GM19035 (cell line): ENCODE data around the gene GALNTL6.

ENCODE experiments used
- ATAC-seq: cut with Tn5 transposase; IDR thresholded peaks from one replicate; pipeline ENCODE4 v1.9.1; 2021; ENCODE audit not compliant: unreplicated experiment

GALNTL6 gene

GRCh38 chr4:172515266-172515879 lies 702.2 kb downstream of the GALNTL6 start:
- ATAC-seq: no peak

GRCh38 chr4:172517391-172517790 lies 704.2 kb downstream of the GALNTL6 start:
- ATAC-seq: no peak

- no peak for ATAC-seq
Observed at GRCh38 chr4:172521248-172521647, 708.0 kb downstream of the GALNTL6 start.

GRCh38 chr4:172521680-172522079 lies 708.5 kb downstream of the GALNTL6 start:
- ATAC-seq: no peak

- ATAC-seq: no peak
Observed at GRCh38 chr4:172543249-172543648, 730.0 kb downstream of the GALNTL6 start.

GRCh38 chr4:172546782-172547181 lies 733.6 kb downstream of the GALNTL6 start:
- peak; percentile 92 for ATAC-seq

GRCh38 chr4:172547724-172548123 lies 734.5 kb downstream of the GALNTL6 start:
- no peak for ATAC-seq

- no peak for ATAC-seq
Observed at GRCh38 chr4:172553216-172553615, 740.0 kb downstream of the GALNTL6 start.

GRCh38 chr4:172554588-172554987 lies 741.4 kb downstream of the GALNTL6 start:
- ATAC-seq: no peak

- ATAC-seq: no peak
Observed at GRCh38 chr4:172555725-172556124, 742.5 kb downstream of the GALNTL6 start.

- ATAC-seq: no peak
Observed at GRCh38 chr4:172573899-172574298, 760.7 kb downstream of the GALNTL6 start.

GRCh38 chr4:172578712-172579111 lies 765.5 kb downstream of the GALNTL6 start:
- no peak for ATAC-seq

- ATAC-seq: no peak
Observed at GRCh38 chr4:172584816-172585215, 771.6 kb downstream of the GALNTL6 start.

GRCh38 chr4:172596206-172596605 lies 783.0 kb downstream of the GALNTL6 start:
- no peak for ATAC-seq

- ATAC-seq: no peak
Observed at GRCh38 chr4:172599554-172599953, 786.4 kb downstream of the GALNTL6 start.

GRCh38 chr4:172601195-172601594 lies 788.0 kb downstream of the GALNTL6 start:
- no peak for ATAC-seq

GRCh38 chr4:172619218-172619617 lies 806.0 kb downstream of the GALNTL6 start:
- no peak for ATAC-seq

GRCh38 chr4:172619798-172620197 lies 806.6 kb downstream of the GALNTL6 start:
- ATAC-seq: no peak

- ATAC-seq: no peak
Observed at GRCh38 chr4:172628263-172628662, 815.1 kb downstream of the GALNTL6 start.

- no peak for ATAC-seq
Observed at GRCh38 chr4:172630280-172630679, 817.1 kb downstream of the GALNTL6 start.

GRCh38 chr4:172631832-172632231 lies 818.6 kb downstream of the GALNTL6 start:
- ATAC-seq: no peak

- ATAC-seq: no peak
Observed at GRCh38 chr4:172648471-172648870, 835.3 kb downstream of the GALNTL6 start.

- ATAC-seq: no peak
Observed at GRCh38 chr4:172649143-172649542, 835.9 kb downstream of the GALNTL6 start.
